ENCODE measurements around the gene ARPC5L. TPM values are rescaled to one million over a fixed set of nuclear protein-coding genes. Genes with fewer than 3 reads are reported as not detected.
"Not testable (repeated sequence)": the region's sequence is repeated elsewhere in the genome, so short reads cannot be mapped to it uniquely, and the experiment has no call there.

The ARPC5L gene
- polyA plus RNA-seq, 10 donors: 25.7 to 33.1 (median 29.5) TPM

GRCh38 chr9:124838567-124839275 lies 23.2 kb upstream of the ARPC5L start:
- DNase-seq: peak in 1 of 3 donors; percentile 17

- peak in 1 of 3 donors; percentile 72 for DNase-seq
These were observed 22.2 kb upstream of the ARPC5L start for GRCh38 chr9:124839612-124840299.

GRCh38 chr9:124840300-124840833 lies 21.6 kb upstream of the ARPC5L start:
- DNase-seq: peak; percentile 73 to 82 (median 81)

GRCh38 chr9:124841075-124841821 lies 20.7 kb upstream of the ARPC5L start:
- DNase-seq: no peak

- no peak for DNase-seq
These were observed 18.4 kb upstream of the ARPC5L start for GRCh38 chr9:124843456-124844034.

GRCh38 chr9:124844291-124844690 lies 17.6 kb upstream of the ARPC5L start:
- DNase-seq: no peak

GRCh38 chr9:124846467-124846866 lies 15.5 kb upstream of the ARPC5L start:
- DNase-seq: not testable (repeated sequence)

GRCh38 chr9:124846969-124847368 lies 15.0 kb upstream of the ARPC5L start:
- DNase-seq: no peak

- peak in 2 of 3 donors; percentile 41 to 70 for DNase-seq
These were observed 12.1 kb upstream of the ARPC5L start for GRCh38 chr9:124849801-124850200.

- DNase-seq: peak in 2 of 3 donors; percentile 27 to 57
These were observed 9.7 kb upstream of the ARPC5L start for GRCh38 chr9:124852121-124852828.

- peak in 2 of 3 donors; percentile 83 to 92 for DNase-seq
These were observed 8.9 kb upstream of the ARPC5L start, which contains the start of gene WDR38 for GRCh38 chr9:124852829-124853531. WDR38 (plus strand) TSS chr9:124853460; CDS start chr9:124853532, 72 bp downstream.

GRCh38 chr9:124853605-124854143 lies 8.3 kb upstream of the ARPC5L start:
- no peak for DNase-seq

- DNase-seq: no peak
These were observed 7.8 kb upstream of the ARPC5L start for GRCh38 chr9:124854161-124854560.

GRCh38 chr9:124854822-124855221 lies 7.1 kb upstream of the ARPC5L start:
- DNase-seq: no peak

GRCh38 chr9:124855566-124855943 lies 6.4 kb upstream of the ARPC5L start:
- DNase-seq: no peak

GRCh38 chr9:124855944-124856765 lies 5.8 kb upstream of the ARPC5L start:
- no peak for DNase-seq

GRCh38 chr9:124857533-124858162 lies 4.3 kb upstream of the ARPC5L start:
- DNase-seq: no peak

- peak in 1 of 3 donors; percentile 35 for DNase-seq
These were observed 3.4 kb upstream of the ARPC5L start for GRCh38 chr9:124858330-124859046.

Measured in muscle of back (tissue), 11 donors.